ENCODE results near the gene PXT1.

DNA sequence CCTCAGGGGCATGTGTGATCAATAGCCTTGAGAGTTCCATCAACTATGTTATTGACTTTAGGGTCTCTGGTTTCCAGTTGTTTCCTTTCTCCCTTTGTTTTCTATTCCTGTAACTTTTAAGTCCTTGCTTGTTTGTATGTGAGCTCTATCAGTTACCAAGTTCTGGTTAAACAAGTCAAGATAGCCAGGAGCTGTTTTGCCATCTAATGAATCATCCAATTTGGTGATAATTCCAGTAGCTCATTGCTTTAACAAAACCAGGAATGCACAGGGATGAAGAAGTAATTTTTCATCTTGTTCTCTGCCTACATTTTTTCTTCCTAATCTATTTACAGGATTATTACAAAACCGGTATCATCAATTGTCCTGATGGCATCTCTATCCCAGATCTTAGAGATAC, 36.6 kb upstream of the PXT1 start:
- TF ChIP-seq, protein P1, sequence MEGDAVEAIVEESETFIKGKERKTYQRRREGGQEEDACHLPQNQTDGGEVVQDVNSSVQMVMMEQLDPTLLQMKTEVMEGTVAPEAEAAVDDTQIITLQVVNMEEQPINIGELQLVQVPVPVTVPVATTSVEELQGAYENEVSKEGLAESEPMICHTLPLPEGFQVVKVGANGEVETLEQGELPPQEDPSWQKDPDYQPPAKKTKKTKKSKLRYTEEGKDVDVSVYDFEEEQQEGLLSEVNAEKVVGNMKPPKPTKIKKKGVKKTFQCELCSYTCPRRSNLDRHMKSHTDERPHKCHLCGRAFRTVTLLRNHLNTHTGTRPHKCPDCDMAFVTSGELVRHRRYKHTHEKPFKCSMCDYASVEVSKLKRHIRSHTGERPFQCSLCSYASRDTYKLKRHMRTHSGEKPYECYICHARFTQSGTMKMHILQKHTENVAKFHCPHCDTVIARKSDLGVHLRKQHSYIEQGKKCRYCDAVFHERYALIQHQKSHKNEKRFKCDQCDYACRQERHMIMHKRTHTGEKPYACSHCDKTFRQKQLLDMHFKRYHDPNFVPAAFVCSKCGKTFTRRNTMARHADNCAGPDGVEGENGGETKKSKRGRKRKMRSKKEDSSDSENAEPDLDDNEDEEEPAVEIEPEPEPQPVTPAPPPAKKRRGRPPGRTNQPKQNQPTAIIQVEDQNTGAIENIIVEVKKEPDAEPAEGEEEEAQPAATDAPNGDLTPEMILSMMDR (conservative IDR thresholded peaks at IDR 0.05 in 1 of 2, IDR thresholded peaks at IDR 0.05 in 1 of 2; ENCODE audit: low read depth in 1 of 2, low read length in 2 of 2), result no peak
- TF ChIP-seq EZH2 (IDR thresholded peaks at IDR 0.05; ENCODE audit: low read length, missing control alignments), result no peak

Measured in fibroblast of lung (primary cell).